H7 (cell line): ENCODE data around the gene ENPP7. TPM values are rescaled to one million over a fixed set of nuclear protein-coding genes. Genes with fewer than 3 reads are reported as not detected.
"Not testable (repeated sequence)": the region's sequence is repeated elsewhere in the genome, so short reads cannot be mapped to it uniquely, and the experiment has no call there.

Source experiments
- DNase-seq: peaks from one replicate; pipeline ENCODE4 v3.0.0; 2012
- H3K27me3 ChIP-seq: 2 replicates; pipeline ENCODE4 v1.6.0; 2011; ENCODE audit warnings: mild to moderate bottlenecking, low read length; ENCODE audit not compliant: control insufficient read depth, insufficient read depth
- H3K36me3 ChIP-seq: replicated peaks from 2 replicates; pipeline ENCODE4 v1.5.1; 2011; ENCODE audit warnings: low read length; ENCODE audit not compliant: control insufficient read depth, insufficient read depth
- H3K4me3 ChIP-seq: 2 replicates; pipeline ENCODE4 v1.5.1; 2011; ENCODE audit warnings: low read depth, mild to moderate bottlenecking, control low read depth, low read length, moderate library complexity; ENCODE audit not compliant: insufficient read depth
- total RNA-seq: library from RNA; depleted of rRNA; stranded (reverse); fragments of >200 nt; shearing (Covaris generic); gene quantifications from 2 replicates; pipeline ENCODE4 v1.2.3, GENCODE V29; 2014

Gene ENPP7
- total RNA-seq, 1 experiment from 2014 or later: not detected

DNA sequence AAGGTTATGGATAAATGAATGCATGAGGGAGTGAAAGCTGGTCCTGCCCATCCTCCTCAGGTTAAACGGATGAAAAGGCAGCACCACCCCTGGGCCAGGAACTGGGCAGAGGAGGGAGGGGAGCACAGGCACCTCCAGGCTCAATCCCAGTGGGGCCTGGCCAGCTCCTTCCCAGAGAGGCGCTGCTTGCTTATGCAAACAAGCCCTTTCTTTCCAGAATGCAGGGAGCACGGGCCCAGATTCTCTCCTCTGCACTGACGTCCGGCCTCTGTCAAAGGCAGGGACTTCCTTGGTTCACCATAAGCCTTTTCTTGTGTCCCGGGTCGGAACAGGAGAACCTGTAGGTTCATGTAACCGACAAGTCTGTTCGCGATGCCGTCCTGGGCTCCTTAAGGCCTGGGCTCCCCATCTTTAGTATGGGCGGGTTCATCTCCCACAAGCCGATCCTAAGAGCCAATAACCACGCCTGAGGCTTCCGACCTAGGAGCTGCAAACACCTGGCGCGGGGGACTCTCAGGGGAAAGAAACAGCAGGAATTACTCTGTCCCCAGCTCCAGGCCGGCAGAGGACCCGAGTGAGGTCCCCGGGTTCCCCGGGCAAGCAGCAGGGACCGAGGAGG is 16.3 kb downstream of the ENPP7 start:
- H3K36me3 ChIP-seq: no peaks in the 10 kb centered on the region
- peaks cover 35% of the 10 kb centered on the region for H3K27me3 ChIP-seq
- H3K4me3 ChIP-seq: no peak overlapping the region; the same call in 1 of the 2 replicates
- peak; percentile 73 for DNase-seq

GRCh38 chr17:79747508-79748294 is 17.0 kb downstream of the ENPP7 start:
- peak; percentile 91 for DNase-seq
- H3K27me3 ChIP-seq: peaks cover 35% of the 10 kb centered on the region
- H3K36me3 ChIP-seq: no peaks in the 10 kb centered on the region
- peak overlapping the region; percentile 29 for H3K4me3 ChIP-seq

DNA sequence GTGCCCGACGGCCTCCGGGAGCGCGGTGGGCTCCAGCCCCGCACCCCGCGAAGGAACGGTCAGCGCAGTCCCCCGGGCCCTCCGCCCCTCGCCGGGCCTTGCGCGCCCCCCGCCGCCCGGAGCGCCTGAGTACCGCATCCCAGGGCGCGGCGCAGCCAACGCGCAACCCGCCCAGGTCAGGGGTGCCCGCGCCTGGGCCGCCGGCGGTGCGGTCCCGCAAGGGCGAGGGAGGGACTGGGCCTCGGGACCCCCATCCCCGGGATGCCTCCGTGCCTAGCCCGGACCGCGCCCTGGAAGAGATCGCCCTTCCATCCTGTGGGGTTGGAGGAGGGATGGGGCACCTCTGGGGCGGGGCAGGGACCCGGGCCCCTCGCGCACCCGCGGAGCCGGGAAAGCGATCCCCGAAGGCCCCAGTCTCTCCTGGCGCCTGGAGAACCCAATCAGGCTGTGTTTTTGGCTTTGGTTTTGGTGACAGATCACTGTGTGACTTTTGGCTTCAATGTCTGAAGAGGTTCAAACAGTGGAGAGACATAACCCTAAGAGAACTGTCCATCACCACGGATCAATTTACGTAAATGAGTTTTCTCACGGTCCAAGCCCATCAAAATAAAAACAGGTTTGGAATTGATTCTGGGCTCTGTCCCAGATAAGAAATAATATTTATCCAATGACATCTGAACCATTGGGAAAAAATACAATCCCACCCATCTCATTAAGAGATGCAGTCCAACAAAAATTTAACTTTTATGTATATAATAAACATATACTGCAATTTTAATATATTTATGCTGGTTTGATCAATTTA is 17.8 kb downstream of the ENPP7 start:
- Histone ChIP-seq H3K27me3 (peaks cover 35% of the 10 kb centered on the region), H3K36me3 (no peaks in the 10 kb centered on the region), H3K4me3 (peak overlapping the region; percentile 29)
- DNase-seq: peak; percentile 85

- Histone ChIP-seq H3K36me3 (no peaks in the 10 kb centered on the region), H3K4me3 (no peak overlapping the region), H3K27me3 (peaks cover 33% of the 10 kb centered on the region)
- peak; percentile 42 for DNase-seq
Measured at GRCh38 chr17:79749156-79749815, 18.5 kb downstream of the ENPP7 start.

GRCh38 chr17:79749958-79750357 is 19.2 kb downstream of the ENPP7 start:
- peak; percentile 31 for DNase-seq
- no peak overlapping the region for H3K4me3 ChIP-seq
- H3K27me3 ChIP-seq: peaks cover 33% of the 10 kb centered on the region
- H3K36me3 ChIP-seq: no peaks in the 10 kb centered on the region

DNA sequence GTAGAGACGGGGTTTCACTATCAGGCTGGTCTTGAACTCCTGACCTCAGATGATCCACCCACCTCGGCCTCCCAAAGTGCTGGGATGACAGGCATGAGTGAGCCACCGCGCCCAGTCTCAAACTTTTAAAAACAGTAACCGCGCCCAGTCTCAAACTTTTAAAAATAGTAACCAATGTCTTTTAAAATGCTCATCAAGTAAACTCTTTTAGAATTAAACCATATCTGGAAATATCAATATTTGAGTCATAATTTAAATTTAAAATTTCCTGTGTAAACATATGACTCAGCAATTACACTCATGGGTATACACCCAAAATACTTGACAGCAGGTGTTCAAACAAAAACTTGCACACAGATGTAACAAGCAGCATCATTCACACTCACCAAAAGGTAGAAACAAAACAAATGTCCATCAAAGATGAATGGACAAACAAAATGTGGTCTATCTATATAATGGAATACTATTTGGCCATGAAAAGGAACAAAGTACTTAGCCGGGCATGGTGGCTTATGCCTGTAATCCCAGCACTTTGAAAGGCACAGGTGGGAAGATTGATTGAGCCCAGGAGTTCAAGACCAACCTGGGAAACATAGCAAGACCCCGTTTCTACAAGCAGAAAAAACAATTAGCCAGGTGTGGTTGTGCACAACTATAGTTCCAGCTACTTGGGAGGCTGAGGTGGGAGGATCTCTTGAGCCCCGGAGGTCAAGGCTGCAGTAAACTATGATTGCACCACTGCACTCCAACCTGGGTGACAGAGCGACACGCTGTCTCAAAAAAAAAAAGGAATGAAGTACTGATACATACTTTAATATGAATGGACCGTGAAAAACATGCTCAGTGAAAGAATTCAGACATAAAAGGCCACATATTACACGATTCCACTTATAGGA is 20.2 kb downstream of the ENPP7 start:
- Histone ChIP-seq H3K4me3 (no peak overlapping the region), H3K27me3 (peaks cover 33% of the 10 kb centered on the region), H3K36me3 (no peaks in the 10 kb centered on the region)
- DNase-seq: no peak

- peak; percentile 32 for DNase-seq
- no peaks in the 10 kb centered on the region for H3K36me3 ChIP-seq
- no peak overlapping the region for H3K4me3 ChIP-seq
- H3K27me3 ChIP-seq: peaks cover 25% of the 10 kb centered on the region
Measured at GRCh38 chr17:79752175-79752574, 21.4 kb downstream of the ENPP7 start.

DNA sequence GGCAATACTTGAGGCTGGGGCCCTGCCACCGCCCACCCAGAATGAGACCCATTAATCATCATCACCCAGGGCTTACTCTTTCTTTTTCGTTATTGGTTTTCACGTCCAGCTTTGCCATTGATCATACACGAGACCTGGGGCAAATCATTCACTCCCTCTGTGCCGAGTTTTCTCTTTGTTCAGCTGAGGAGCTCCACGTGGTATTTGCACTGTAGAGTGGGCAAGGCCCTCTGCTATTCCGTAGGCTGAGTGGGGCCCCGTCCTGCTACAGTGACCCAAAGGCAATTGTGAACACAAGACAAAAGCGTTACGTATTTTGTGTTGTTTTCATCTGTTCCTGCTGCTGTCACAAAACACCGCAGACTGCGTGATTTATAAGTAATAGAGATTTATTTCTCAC is 23.6 kb downstream of the ENPP7 start:
- Histone ChIP-seq H3K27me3 (peaks cover 3% of the 10 kb centered on the region), H3K36me3 (no peaks in the 10 kb centered on the region), H3K4me3 (no peak overlapping the region)
- DNase-seq: peak; percentile 15

- H3K36me3 ChIP-seq, H3K4me3 ChIP-seq, H3K27me3 ChIP-seq, DNase-seq: not testable (repeated sequence)
Measured at GRCh38 chr17:79754903-79755302, 24.2 kb downstream of the ENPP7 start.

GRCh38 chr17:79755591-79755990 is 24.8 kb downstream of the ENPP7 start:
- H3K4me3 ChIP-seq: no peak overlapping the region
- no peak for DNase-seq
- H3K27me3 ChIP-seq: no peaks in the 10 kb centered on the region; the same call in 1 of the 2 replicates
- no peaks in the 10 kb centered on the region for H3K36me3 ChIP-seq

DNA sequence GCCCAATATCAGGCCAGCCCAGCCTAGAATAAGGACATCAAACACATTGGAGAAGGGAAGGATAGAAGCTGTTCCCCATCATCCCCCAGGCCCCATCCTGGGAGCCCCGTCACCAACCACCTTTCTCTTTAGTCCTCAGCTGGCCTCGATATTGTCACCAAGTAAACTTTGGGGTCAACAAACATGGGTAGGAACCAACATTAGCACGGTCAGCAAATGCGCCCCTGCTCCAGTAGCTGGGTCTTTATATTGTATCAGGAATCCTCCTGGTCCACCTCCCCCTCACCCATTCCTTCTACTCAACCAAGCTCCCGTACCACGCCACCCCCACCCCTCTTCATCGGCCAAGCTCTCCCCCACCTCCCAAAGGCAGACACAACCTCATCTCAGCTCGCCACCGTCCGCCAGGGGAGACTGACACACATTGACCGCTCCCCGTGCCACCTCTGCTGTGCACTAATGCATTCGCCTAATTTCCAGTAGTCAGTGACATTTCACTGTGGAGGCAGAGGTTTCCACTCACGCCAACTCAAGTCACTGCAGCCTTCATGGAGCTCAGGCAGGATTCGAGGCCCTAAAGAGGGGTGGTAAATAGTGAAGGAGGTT is 26.5 kb downstream of the ENPP7 start:
- Histone ChIP-seq H3K4me3 (no peak overlapping the region), H3K27me3 (no peaks in the 10 kb centered on the region), H3K36me3 (no peaks in the 10 kb centered on the region)
- DNase-seq: peak; percentile 17

DNA sequence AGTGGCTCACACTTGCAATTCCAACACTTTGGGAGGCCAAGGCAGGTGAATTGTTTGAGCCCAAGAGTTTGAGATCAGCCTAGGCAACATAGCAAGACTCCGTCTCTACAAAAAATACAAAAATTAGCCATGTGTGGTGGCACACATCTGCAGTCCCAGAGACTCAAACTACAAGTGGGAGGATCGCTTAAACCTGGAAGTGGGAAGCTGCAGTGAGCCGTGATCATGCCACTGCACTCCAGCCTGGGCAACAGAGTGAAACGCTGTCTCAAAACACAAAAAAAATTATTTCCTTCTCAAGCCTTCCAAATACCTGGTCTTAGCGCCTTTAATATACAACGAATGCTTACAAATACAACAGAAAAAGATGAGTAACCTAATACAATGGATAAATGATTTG is 27.5 kb downstream of the ENPP7 start:
- H3K27me3 ChIP-seq: no peaks in the 10 kb centered on the region
- no peak for DNase-seq
- H3K36me3 ChIP-seq: no peaks in the 10 kb centered on the region
- no peak overlapping the region for H3K4me3 ChIP-seq

GRCh38 chr17:79760197-79760906 is 29.6 kb downstream of the ENPP7 start:
- no peak overlapping the region for H3K4me3 ChIP-seq
- DNase-seq: peak; percentile 31
- no peaks in the 10 kb centered on the region for H3K27me3 ChIP-seq
- H3K36me3 ChIP-seq: no peaks in the 10 kb centered on the region
